Coronary artery (tissue), 2 donors: Measurements from ENCODE around the gene NEK9.

Experiments
- DNase-seq: peaks from one replicate; pipeline ENCODE4 v3.0.0-alpha.2; 2017; ENCODE audit warnings: low spot score
- H3K27ac ChIP-seq, 2 donors: fragments of 200-600 bp; sonication (generic); one replicate each; pipeline ENCODE4 v1.5.1; 2016 to 2019
- H3K4me3 ChIP-seq: fragments of 200-600 bp; sonication (generic); 2 replicates; pipeline ENCODE4 v1.5.1; 2016; ENCODE audit warnings: mild to moderate bottlenecking, moderate library complexity
- TF ChIP-seq, protein P1 (sequence below): fragments of 200-600 bp; sonication (generic); IDR thresholded peaks from one replicate; pipeline ENCODE4 v1.5.1; 2019; ENCODE audit warnings: antibody characterized with exemption

NEK9 gene

DNA sequence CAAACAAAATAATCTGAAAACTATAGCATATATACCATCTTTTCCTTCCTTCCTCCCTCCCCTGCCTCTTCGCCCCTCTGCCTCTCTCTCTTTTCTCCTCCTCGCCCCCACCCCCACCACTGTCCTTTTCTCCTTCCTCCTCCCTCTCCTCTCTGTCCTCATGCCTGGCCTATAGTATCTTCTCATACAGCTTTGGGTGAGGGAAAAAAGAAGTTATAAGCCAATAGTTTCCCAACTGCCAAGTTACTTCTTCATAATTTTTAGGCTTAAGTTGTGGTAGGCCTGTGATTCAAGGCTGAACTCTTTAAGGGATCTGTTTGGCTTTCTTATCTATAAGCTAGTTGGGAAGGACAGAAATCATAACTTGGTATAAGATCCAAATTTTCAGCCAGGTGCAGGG, 40.5 kb upstream of the NEK9 start:
- TF ChIP-seq, protein P1, sequence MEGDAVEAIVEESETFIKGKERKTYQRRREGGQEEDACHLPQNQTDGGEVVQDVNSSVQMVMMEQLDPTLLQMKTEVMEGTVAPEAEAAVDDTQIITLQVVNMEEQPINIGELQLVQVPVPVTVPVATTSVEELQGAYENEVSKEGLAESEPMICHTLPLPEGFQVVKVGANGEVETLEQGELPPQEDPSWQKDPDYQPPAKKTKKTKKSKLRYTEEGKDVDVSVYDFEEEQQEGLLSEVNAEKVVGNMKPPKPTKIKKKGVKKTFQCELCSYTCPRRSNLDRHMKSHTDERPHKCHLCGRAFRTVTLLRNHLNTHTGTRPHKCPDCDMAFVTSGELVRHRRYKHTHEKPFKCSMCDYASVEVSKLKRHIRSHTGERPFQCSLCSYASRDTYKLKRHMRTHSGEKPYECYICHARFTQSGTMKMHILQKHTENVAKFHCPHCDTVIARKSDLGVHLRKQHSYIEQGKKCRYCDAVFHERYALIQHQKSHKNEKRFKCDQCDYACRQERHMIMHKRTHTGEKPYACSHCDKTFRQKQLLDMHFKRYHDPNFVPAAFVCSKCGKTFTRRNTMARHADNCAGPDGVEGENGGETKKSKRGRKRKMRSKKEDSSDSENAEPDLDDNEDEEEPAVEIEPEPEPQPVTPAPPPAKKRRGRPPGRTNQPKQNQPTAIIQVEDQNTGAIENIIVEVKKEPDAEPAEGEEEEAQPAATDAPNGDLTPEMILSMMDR = no peak
- no peak overlapping the region for H3K4me3 ChIP-seq
- H3K27ac ChIP-seq = no peak overlapping the region
- DNase-seq = no peak

DNA sequence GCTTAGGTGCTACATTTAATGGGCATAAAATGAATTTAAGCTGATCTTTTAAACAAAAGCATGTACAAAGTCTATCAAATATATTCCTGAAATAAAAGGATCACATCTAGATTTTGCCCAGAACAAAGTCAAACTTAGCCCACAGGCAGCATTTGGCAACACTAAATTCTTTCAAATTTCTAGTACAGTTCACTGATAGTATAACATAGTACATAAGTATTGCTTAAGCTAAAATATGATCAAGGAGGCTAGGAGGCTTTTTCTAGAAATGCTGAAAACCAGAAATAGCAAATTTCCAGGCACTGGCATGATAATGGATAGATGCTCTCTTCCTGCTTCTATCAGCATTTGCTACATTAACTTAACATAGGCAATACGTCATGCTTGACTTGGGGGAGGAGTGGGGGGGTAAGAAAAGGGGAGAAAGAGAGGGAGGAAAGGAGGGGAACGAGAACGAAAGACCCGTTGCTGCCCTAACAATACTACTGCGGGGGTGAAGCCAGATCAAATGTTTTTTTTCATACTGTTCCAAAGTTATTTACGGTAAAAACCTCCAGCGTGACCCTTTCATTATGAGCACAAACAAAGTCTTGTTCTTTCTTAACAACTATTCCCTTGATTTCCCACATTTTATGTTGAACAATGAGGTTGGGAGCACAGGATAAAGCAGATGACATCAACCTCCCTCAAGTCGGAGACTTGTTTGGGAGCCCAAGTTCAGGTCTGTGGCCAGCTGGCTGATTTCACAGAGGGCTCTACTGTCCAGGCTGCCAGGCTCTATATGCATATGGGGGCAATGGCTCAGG, 38.9 kb upstream of the NEK9 start:
- TF ChIP-seq, protein P1 = no peak
- Histone ChIP-seq H3K27ac (peak overlapping the region; percentile 69), H3K4me3 (peak overlapping the region; percentile 39)
- no peak for DNase-seq

DNA sequence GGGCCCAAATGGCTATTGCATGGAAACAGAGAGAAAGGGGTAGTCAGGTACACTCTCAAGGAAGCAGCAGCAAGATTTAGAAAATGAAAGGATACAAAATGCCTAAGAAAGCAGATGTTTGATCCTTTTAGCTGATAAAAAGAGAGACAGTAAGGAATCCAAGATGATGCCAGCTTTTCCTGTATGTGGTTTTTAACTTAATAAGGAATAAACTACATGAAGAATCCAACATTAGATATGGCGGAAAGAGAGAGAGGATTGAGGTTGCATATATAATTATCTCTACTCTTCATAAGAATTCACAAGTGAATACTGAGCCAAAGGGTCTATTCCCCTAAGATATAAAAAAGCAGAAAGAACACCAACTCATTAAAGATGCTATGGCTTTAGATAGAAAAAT, 38.0 kb upstream of the NEK9 start:
- Histone ChIP-seq H3K4me3 (no peak overlapping the region), H3K27ac (no peak overlapping the region)
- TF ChIP-seq, protein P1 = no peak
- no peak for DNase-seq

DNA sequence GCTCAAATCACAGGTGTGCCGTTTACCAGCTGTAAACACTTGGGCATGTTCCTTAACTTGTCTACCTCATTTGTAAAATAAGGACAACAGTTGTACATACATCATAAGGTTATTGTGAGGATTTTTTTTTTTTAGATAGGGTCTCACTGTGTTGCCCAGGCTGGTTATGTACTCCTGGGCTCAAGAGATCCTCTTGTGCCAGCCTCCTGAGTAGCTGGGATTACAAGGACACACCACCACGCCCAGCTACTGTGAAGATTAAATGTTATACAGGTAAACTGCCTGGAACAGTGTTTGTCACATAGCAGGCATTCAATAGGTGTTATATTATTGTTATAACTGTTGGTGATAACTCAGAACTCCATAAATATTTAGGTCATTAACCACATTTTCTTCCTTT, 36.8 kb upstream of the NEK9 start:
- TF ChIP-seq, protein P1 = no peak
- H3K4me3 ChIP-seq = no peak overlapping the region
- no peak for DNase-seq
- no peak overlapping the region for H3K27ac ChIP-seq

DNA sequence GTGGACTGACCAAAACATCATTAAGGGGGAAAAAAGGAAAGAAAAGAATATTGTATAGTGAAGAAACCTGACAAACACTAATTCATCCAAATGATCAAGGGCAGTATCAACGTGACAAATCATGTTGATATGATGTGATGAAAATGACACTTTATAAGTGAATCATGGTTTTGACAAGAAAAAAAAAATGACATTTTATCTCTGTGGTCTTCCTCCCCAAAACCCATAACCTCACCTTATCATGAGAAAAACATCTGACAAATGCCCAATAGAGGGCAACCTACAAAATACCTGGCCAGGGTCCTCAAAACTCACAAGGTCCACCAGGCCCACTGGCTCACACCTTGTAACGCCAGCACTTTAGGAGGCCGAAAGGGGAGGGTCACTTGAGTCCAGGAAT, 35.8 kb upstream of the NEK9 start:
- H3K27ac ChIP-seq = no peak overlapping the region
- TF ChIP-seq, protein P1 = no peak
- H3K4me3 ChIP-seq = no peak overlapping the region
- DNase-seq = no peak

DNA sequence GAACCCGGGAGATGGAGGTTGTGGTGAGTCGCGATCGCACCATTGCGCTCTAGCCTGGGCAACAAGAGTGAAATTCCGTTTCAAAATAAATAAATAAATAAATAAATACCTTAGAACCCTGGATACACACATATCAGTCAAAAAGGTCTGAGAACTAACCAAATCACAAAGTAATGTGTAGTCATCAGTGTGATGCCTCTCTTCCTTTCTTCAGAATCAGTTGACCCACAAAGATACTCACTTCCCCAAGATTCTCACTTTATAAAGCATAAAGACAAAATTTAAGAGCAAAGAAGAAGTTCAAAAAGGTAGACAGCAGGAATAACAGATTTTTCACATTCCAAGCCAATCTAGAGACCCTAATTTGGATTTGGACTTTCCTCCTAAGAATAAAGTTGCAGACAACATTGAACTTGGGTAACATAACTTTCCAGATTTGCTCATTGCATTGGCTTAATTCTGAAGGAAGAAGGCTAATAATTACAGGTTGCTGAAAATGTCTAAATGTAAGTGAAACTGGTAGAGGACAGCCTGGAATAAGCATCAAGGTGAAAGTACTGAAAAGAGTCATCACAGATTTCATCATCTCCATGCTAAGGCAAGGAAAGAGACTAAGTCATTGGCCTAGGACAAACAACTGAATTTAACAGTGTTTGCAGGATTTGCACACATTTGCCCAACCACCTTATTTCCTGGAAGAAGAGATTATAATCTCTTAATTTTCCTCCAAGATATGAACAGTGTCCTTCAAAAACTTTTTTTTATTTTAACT, 32.2 kb upstream of the NEK9 start:
- H3K4me3 ChIP-seq = no peak overlapping the region
- TF ChIP-seq, protein P1 = no peak
- DNase-seq = no peak
- no peak overlapping the region for H3K27ac ChIP-seq

DNA sequence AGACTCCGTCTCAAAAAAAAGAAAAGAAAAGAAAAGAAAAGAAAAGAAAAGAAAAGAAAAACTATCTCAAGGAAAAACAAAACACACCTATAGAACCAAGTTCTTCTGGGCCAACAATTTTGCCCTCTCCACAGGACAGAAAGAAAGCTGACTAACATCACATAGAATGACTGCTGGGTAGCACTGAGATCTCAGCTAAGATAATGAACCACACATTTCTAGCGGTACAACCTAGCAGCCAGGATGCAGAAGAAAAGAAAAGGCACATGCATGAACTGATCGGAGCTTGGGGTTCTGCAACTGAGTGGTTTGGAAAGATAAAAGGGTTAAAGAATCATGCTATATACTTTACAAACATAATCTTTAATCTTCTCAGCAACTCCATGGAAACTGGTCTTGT, 30.1 kb upstream of the NEK9 start:
- Histone ChIP-seq H3K27ac (no peak overlapping the region), H3K4me3 (no peak overlapping the region)
- DNase-seq = no peak
- TF ChIP-seq, protein P1 = no peak
